ENCODE data around the gene GET4. TPM values are rescaled to one million over a fixed set of nuclear protein-coding genes. Genes with fewer than 3 reads are reported as not detected.

Gene GET4
- total and polyA plus RNA-seq, 2 experiments from 2014 or later: 55.0 to 75.4 TPM

DNA sequence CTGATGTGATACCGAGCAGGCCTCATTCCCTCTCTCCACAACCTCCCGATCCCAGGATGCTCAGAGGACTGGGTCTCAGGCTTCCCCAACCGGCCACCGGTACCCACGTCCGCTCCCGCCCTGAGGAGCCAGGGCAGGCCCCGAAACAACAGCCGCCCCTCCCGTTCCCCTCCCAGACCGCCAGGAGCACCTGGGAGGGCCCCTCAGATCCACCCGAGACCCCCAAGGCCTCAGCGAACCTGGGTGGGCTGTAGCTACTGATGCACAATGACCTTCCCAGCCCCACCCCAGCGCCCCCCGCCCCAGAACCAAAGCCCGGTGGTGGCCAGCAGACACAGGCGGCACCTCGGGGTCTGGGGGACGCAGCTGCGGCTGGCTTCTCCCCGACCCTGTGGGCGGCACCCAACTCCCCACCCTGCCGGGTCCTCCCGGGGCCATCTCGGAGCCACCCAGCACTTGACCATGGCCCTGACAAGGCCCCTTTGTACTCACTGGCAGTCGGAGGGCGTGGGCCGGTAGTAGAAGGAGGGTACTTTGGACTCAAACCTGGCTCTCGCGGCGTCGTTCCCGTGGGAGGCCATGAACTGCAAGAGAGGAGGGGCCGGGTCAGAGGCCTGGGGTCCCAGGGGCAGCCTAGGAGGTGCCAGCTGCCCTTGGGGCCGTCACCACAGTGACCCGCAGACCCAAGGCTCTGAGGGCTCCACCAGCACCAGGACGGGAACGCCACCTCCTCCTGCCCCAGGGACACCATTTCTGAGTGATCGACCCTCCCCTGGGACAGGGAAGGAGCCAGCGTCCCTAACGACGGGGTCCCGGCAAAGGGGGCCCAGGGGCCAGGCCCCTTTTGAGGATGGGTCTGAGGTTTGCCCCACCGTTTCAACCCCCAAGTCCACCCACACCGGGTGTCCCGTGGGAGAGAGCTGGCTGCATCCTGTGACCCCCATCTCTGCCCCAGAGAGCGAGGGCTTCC, 50.0 kb downstream of the GET4 start:
- Histone ChIP-seq H3K9me3 (ENCODE audit: low read depth) (no peaks in the 10 kb centered on the region), H3K4me3 (no peak overlapping the region), H3K36me3 (no peaks in the 10 kb centered on the region), H3K27ac (no peak overlapping the region), H3K4me1 (ENCODE audit: low read depth) (no peaks in the 10 kb centered on the region), H3K27me3 (no peaks in the 10 kb centered on the region)
- TF ChIP-seq CTCF (IDR thresholded peaks at IDR 0.05; ENCODE audit: low read depth, low read length): no peak
- no peak for DNase-seq (ENCODE audit: low read depth in 1 of 2, low spot score in 1 of 2)

DNA sequence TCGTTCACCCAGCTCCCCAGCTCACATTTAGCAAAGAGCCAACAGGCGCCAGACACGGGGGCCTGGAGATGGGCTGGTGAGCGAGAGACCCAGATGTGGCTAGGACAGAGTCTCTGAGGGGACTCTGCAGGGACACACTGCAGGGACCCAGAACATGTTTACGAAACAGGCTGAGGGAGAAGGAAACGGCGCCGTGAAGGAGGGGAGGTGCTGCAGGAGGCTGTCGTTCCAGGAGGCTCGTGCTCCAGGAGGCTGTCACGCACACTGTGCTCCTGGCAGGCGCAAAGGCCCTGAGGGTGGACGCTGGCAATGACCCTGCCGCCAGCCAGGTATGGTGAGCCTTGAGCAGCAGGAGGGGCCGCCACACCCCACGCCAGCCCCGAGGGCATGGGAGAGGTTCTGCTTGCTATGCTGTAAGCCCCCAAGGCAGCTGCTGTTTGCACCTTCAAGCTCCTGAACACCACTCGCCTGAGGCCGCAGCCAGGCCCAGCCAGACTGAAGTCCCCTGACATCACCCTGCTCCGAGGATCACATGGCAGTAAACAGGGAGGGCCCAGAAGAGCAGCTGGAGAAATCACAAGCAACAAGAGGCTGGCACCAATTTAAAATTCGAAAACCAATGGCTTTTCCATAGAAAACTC, 50.8 kb downstream of the GET4 start:
- Histone ChIP-seq H3K4me3 (no peak overlapping the region), H3K27me3 (no peaks in the 10 kb centered on the region), H3K9me3 (ENCODE audit: low read depth) (no peaks in the 10 kb centered on the region), H3K27ac (no peak overlapping the region), H3K36me3 (no peaks in the 10 kb centered on the region), H3K4me1 (ENCODE audit: low read depth) (no peaks in the 10 kb centered on the region)
- no peak for TF ChIP-seq CTCF (IDR thresholded peaks at IDR 0.05; ENCODE audit: low read depth, low read length)
- no peak for DNase-seq (ENCODE audit: low read depth in 1 of 2, low spot score in 1 of 2)

DNA sequence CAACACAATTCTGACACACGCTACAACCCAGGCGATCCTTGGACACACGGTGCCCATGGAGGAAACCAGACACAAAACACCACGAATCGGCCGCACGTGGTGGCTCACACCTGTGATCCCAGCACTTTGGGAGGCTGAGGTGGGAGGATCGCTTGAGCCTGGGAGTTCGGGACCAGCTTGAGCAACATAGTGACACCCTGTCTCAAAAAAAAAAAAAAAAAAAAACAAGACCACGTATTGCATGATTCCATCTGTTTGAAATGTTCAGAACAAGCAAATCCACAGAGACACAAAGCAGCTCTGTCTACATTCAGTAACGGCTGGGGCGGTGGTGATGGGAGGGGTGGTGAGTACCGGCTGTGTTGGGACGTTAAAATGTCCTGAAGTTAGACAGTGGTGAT, 53.0 kb downstream of the GET4 start:
- H3K27me3 ChIP-seq: no peaks in the 10 kb centered on the region
- no peak overlapping the region for H3K4me3 ChIP-seq
- no peaks in the 10 kb centered on the region for H3K36me3 ChIP-seq
- no peaks in the 10 kb centered on the region for H3K9me3 ChIP-seq (ENCODE audit: low read depth)
- no peak for DNase-seq (ENCODE audit: low read depth in 1 of 2, low spot score in 1 of 2)
- H3K4me1 ChIP-seq (ENCODE audit: low read depth): no peaks in the 10 kb centered on the region
- TF ChIP-seq CTCF (IDR thresholded peaks at IDR 0.05; ENCODE audit: low read depth, low read length): no peak
- no peak overlapping the region for H3K27ac ChIP-seq

DNA sequence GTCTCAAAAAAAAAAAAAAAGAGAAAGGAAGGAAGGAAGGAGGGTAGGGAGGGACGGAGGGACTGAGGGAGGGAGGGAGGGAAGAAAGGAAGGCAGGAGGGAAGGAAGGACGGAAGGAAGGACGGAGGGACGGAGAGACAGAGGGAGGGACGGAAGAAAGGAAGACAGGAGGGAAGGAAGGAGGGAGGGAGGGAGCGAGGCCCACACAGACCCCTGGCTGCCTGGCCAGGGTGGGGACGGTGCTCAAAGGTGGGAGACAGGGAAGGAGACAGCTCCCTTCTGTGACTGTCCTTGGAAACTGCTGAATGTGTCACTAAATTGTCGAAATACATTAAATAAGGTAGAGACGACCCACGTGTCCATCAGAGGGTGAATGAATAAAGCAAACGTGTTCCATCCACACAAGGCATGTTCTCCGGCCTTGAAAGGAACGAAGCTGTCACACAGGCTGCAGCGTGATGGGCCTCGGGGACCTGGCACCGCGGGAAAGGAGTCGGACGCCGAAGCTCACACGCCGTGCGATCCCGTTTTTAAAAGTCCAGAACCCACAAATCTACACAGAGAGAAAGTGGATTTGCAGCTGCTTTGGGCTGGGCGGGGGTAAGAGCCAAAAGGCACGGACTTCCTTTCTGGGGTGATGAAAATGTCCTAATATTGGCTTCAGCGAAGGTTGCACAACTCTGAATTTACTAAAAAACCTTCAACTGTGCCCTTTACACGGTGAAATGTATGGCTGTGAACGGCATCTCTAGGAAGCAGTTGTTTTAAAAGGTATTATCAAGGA, 54.8 kb downstream of the GET4 start:
- Histone ChIP-seq H3K9me3 (ENCODE audit: low read depth) (no peaks in the 10 kb centered on the region), H3K4me3 (no peak overlapping the region), H3K27ac (no peak overlapping the region), H3K27me3 (no peaks in the 10 kb centered on the region), H3K36me3 (no peaks in the 10 kb centered on the region), H3K4me1 (ENCODE audit: low read depth) (no peaks in the 10 kb centered on the region)
- DNase-seq (ENCODE audit: low read depth in 1 of 2, low spot score in 1 of 2): no peak
- TF ChIP-seq CTCF (IDR thresholded peaks at IDR 0.05; ENCODE audit: low read depth, low read length): no peak

GRCh38 chr7:931871-932650, 55.7 kb downstream of the GET4 start:
- Histone ChIP-seq H3K4me1 (ENCODE audit: low read depth) (no peaks in the 10 kb centered on the region), H3K27ac (no peak overlapping the region), H3K36me3 (no peaks in the 10 kb centered on the region), H3K4me3 (no peak overlapping the region), H3K27me3 (no peaks in the 10 kb centered on the region), H3K9me3 (ENCODE audit: low read depth) (no peaks in the 10 kb centered on the region)
- no peak for TF ChIP-seq CTCF (IDR thresholded peaks at IDR 0.05; ENCODE audit: low read depth, low read length)
- no peak for DNase-seq (ENCODE audit: low read depth in 1 of 2, low spot score in 1 of 2)

Measured in cardiac muscle cell (in vitro differentiated cells and primary cell).